Tibial artery (tissue), 4 donors: ENCODE measurements around the gene TNIP1.

ENCODE experiments used
- DNase-seq, 2 donors: peaks; one replicate each; pipeline ENCODE4 v3.0.0-alpha.2; 2019
- H3K27ac ChIP-seq, 2 donors: fragments of 200-600 bp; sonication (generic) in 1 of 2; 1 replicate in 1 of 2; 2 replicates in 1 of 2; pipeline ENCODE4 v1.5.1; 2018 to 2019; ENCODE audit warnings: mild to moderate bottlenecking in 1 of 2
- H3K27me3 ChIP-seq, 2 donors: fragments of 200-600 bp; sonication (generic) in 1 of 2; one replicate each; pipeline versions ENCODE4 v1.5.1 to v1.6.0; 2016 to 2019
- H3K36me3 ChIP-seq, 3 donors: fragments of 200-600 bp; sonication (generic) in 2 of 3; one replicate each; pipeline ENCODE4 v1.5.1; 2016 to 2019; ENCODE audit warnings: mild to moderate bottlenecking in 2 of 3
- H3K4me1 ChIP-seq, 4 donors: fragments of 200-600 bp; sonication (generic) in 2 of 4; 1 replicate in 3 of 4; 2 replicates in 1 of 4; pipeline ENCODE4 v1.5.1; 2016 to 2019
- H3K4me3 ChIP-seq, 2 donors: fragments of 200-600 bp; sonication (generic) in 1 of 2; 1 replicate in 1 of 2; 2 replicates in 1 of 2; pipeline ENCODE4 v1.5.1; 2018 to 2019; ENCODE audit warnings: mild to moderate bottlenecking in 2 of 2
- H3K9me3 ChIP-seq, 3 donors: fragments of 200-600 bp; sonication (generic) in 1 of 3; one replicate each; pipeline ENCODE4 v1.5.1; 2016 to 2019
- CTCF ChIP-seq, 2 experiments: fragments of 200-600 bp in 1 of 2; fragments of 450-650 bp in 1 of 2; IDR thresholded peaks; one replicate each; pipeline ENCODE4 v1.5.1; 2017 to 2019; ENCODE audit warnings: antibody characterized with exemption in 2 of 2, mild to moderate bottlenecking in 1 of 2, moderate library complexity in 1 of 2
- intact Hi-C: fragments of 100-400 bp; cut with DNase I; formaldehyde crosslinking; loops from one replicate; pipeline ENCODE4 v1.15.0; 2023; ENCODE audit warnings: low total_unique reads

The TNIP1 gene

GRCh38 chr5:151012862-151013261 is 68.0 kb downstream of the TNIP1 start:
- intact Hi-C loops: no loop called here

GRCh38 chr5:151008906-151009305 is 71.9 kb downstream of the TNIP1 start:
- TF ChIP-seq CTCF (IDR thresholded peaks at IDR 0.05): no peak
- Histone ChIP-seq H3K27ac (no peak overlapping the region), H3K36me3 (no peaks in the 10 kb centered on the region), H3K27me3 (no peaks in the 10 kb centered on the region), H3K4me3 (no peak overlapping the region), H3K4me1 (peaks cover 0 to 28% (median 21%) of the 10 kb centered on the region in 4 donors), H3K9me3 (no peaks in the 10 kb centered on the region)
- DNase-seq: no peak
- intact Hi-C loops: no loop called here

More at GRCh38 chr5:151012862-151013261, 68.0 kb downstream of the TNIP1 start:
- H3K36me3 ChIP-seq: no peaks in the 10 kb centered on the region
- H3K27me3 ChIP-seq: no peaks in the 10 kb centered on the region
- TF ChIP-seq CTCF (IDR thresholded peaks at IDR 0.05): no peak
- H3K4me1 ChIP-seq: no peaks in the 10 kb centered on the region
- no peak for DNase-seq
- H3K4me3 ChIP-seq: no peak overlapping the region
- H3K9me3 ChIP-seq: no peaks in the 10 kb centered on the region
- H3K27ac ChIP-seq: no peak overlapping the region

GRCh38 chr5:151008210-151008491 is 72.7 kb downstream of the TNIP1 start:
- DNase-seq: no peak
- Histone ChIP-seq H3K4me1 (peaks cover 0 to 28% (median 21%) of the 10 kb centered on the region in 4 donors), H3K27ac (no peak overlapping the region), H3K4me3 (no peak overlapping the region), H3K27me3 (no peaks in the 10 kb centered on the region), H3K9me3 (no peaks in the 10 kb centered on the region), H3K36me3 (no peaks in the 10 kb centered on the region)
- intact Hi-C loops: no loop called here
- TF ChIP-seq CTCF (IDR thresholded peaks at IDR 0.05): no peak

- DNase-seq: no peak
- Histone ChIP-seq H3K4me1 (peaks cover 0 to 28% (median 21%) of the 10 kb centered on the region in 4 donors), H3K36me3 (no peaks in the 10 kb centered on the region), H3K4me3 (no peak overlapping the region), H3K27ac (peak overlapping the region; percentile 66 to 79), H3K27me3 (no peaks in the 10 kb centered on the region), H3K9me3 (no peaks in the 10 kb centered on the region)
- intact Hi-C loops: no loop called here
- TF ChIP-seq CTCF (IDR thresholded peaks at IDR 0.05): no peak
These were observed 73.2 kb downstream of the TNIP1 start for GRCh38 chr5:151007430-151008209.

GRCh38 chr5:151006704-151007334 is 74.0 kb downstream of the TNIP1 start:
- intact Hi-C loops: no loop called here
- no peak for TF ChIP-seq CTCF (IDR thresholded peaks at IDR 0.05)
- peaks cover 0 to 28% (median 21%) of the 10 kb centered on the region in 4 donors for H3K4me1 ChIP-seq
- peak; percentile 71 to 78 for DNase-seq
- H3K27me3 ChIP-seq: no peaks in the 10 kb centered on the region
- no peaks in the 10 kb centered on the region for H3K9me3 ChIP-seq
- no peak overlapping the region for H3K4me3 ChIP-seq
- no peaks in the 10 kb centered on the region for H3K36me3 ChIP-seq
- peak overlapping the region; percentile 66 to 79 for H3K27ac ChIP-seq
